NCI-H526 (cell line): ENCODE measurements around the gene NDUFB8.

Source experiments
- DNase-seq, 2 experiments: peaks; one replicate each; lab custom pipeline; 2025; lab: John Stamatoyannopoulos, UW

NDUFB8 gene

GRCh38 chr10:100535715-100536353 is 6.2 kb upstream of the NDUFB8 start, which contains the start of gene HIF1AN:
Gene HIF1AN, plus strand, starts transcription at chr10:100535943. Its CDS starts 16 bp downstream, at chr10:100535959.
- peak; percentile 78 to 94 for DNase-seq

- DNase-seq: no peak
These were observed 5.7 kb upstream of the NDUFB8 start for GRCh38 chr10:100535338-100535714.

- DNase-seq: no peak
These were observed 5.1 kb upstream of the NDUFB8 start for GRCh38 chr10:100534726-100535125.

GRCh38 chr10:100531761-100532160 is 2.1 kb upstream of the NDUFB8 start:
- DNase-seq: no peak

GRCh38 chr10:100528921-100529474 is 673 bp downstream of the NDUFB8 start:
- peak in 1 of 2 experiments; percentile 19 for DNase-seq

- no peak for DNase-seq
These were observed 1.4 kb downstream of the NDUFB8 start for GRCh38 chr10:100528123-100528886.

- DNase-seq: no peak
These were observed 5.0 kb downstream of the NDUFB8 start for GRCh38 chr10:100524638-100525037.

GRCh38 chr10:100524206-100524605 is 5.5 kb downstream of the NDUFB8 start:
- DNase-seq: no peak

GRCh38 chr10:100522945-100523344 is 6.7 kb downstream of the NDUFB8 start:
- DNase-seq: no peak

GRCh38 chr10:100522107-100522801 is 7.4 kb downstream of the NDUFB8 start:
- no peak for DNase-seq

- no peak for DNase-seq
These were observed 8.9 kb downstream of the NDUFB8 start for GRCh38 chr10:100520811-100521210.

- DNase-seq: peak in 1 of 2 experiments; percentile 74
These were observed 10.2 kb downstream of the NDUFB8 start, which contains the start of gene SEC31B for GRCh38 chr10:100519311-100520051. Gene SEC31B, minus strand, starts transcription at chr10:100519861. Its CDS starts 2,909 bp downstream, at chr10:100516952.

GRCh38 chr10:100518761-100519241 is 10.9 kb downstream of the NDUFB8 start:
- peak; percentile 14 to 75 for DNase-seq

GRCh38 chr10:100516847-100517246 is 12.8 kb downstream of the NDUFB8 start:
- DNase-seq: peak in 1 of 2 experiments; percentile 4

- no peak for DNase-seq
These were observed 14.1 kb downstream of the NDUFB8 start for GRCh38 chr10:100515612-100516011.

- DNase-seq: no peak
These were observed 18.9 kb downstream of the NDUFB8 start for GRCh38 chr10:100510533-100511308.

- no peak for DNase-seq
These were observed 20.3 kb downstream of the NDUFB8 start for GRCh38 chr10:100509241-100509840.

GRCh38 chr10:100508691-100509150 is 20.9 kb downstream of the NDUFB8 start:
- DNase-seq: peak; percentile 31 to 65

GRCh38 chr10:100508266-100508665 is 21.4 kb downstream of the NDUFB8 start:
- DNase-seq: no peak

- no peak for DNase-seq
These were observed 22.3 kb downstream of the NDUFB8 start for GRCh38 chr10:100507357-100507732.
